H9 (cell line): ENCODE data around the gene YAP1. TPM values are rescaled to one million over a fixed set of nuclear protein-coding genes. Genes with fewer than 3 reads are reported as not detected.

ENCODE experiments used
- DNase-seq: peaks from one replicate; pipeline ENCODE4 v3.0.0-alpha.2; 2017
- H2AFZ ChIP-seq: one replicate; pipeline ENCODE4 v1.6.1; 2013; ENCODE audit warnings: mild to moderate bottlenecking, low read length, control low read depth, moderate library complexity
- H2AK5ac ChIP-seq: 2 replicates; pipeline ENCODE4 v1.6.1; 2013; ENCODE audit warnings: low read length, control low read depth, mixed read lengths; ENCODE audit not compliant: insufficient read length
- H2BK120ac ChIP-seq: one replicate; pipeline ENCODE4 v1.6.1; 2013; ENCODE audit warnings: low read depth, mild to moderate bottlenecking, low read length, control low read depth, inconsistent platforms; ENCODE audit not compliant: poor library complexity, severe bottlenecking
- H2BK12ac ChIP-seq: 2 replicates; pipeline ENCODE4 v1.6.1; 2013; ENCODE audit warnings: low read length, control low read depth, mixed read lengths, low read depth; ENCODE audit not compliant: insufficient read length
- H2BK15ac ChIP-seq: 2 replicates; pipeline ENCODE4 v1.6.1; 2013; ENCODE audit warnings: low read depth, low read length, control low read depth
- H2BK20ac ChIP-seq: one replicate; pipeline ENCODE4 v1.6.1; 2013; ENCODE audit warnings: low read depth, mild to moderate bottlenecking, low read length, control low read depth, inconsistent platforms; ENCODE audit not compliant: poor library complexity, severe bottlenecking
- H2BK5ac ChIP-seq: 2 replicates; pipeline ENCODE4 v1.6.1; 2013; ENCODE audit warnings: low read length, control low read depth, mixed read lengths; ENCODE audit not compliant: insufficient read length
- H3K14ac ChIP-seq: 2 replicates; pipeline ENCODE4 v1.6.1; 2013; ENCODE audit warnings: low read length, control low read depth; ENCODE audit not compliant: insufficient read depth
- H3K18ac ChIP-seq: 2 replicates; pipeline ENCODE4 v1.6.1; 2013; ENCODE audit warnings: low read depth, mild to moderate bottlenecking, mixed read lengths, low read length, control low read depth; ENCODE audit not compliant: insufficient read length
- H3K23ac ChIP-seq: 2 replicates; pipeline ENCODE4 v1.6.1; 2013; ENCODE audit warnings: low read length, control low read depth, mixed read lengths, low read depth; ENCODE audit not compliant: insufficient read length
- H3K23me2 ChIP-seq: 2 replicates; pipeline ENCODE4 v1.6.1; 2013; ENCODE audit warnings: low read depth, mild to moderate bottlenecking, mixed read lengths, low read length, control low read depth; ENCODE audit not compliant: insufficient read length, poor library complexity, severe bottlenecking
- H3K27ac ChIP-seq: 2 replicates; pipeline ENCODE4 v1.5.1; 2013; ENCODE audit warnings: low read length, control low read depth, mixed read lengths, low read depth; ENCODE audit not compliant: insufficient read length
- H3K27me3 ChIP-seq: 2 replicates; pipeline ENCODE4 v1.6.1; 2013; ENCODE audit warnings: low read length, control low read depth, inconsistent platforms; ENCODE audit not compliant: insufficient read depth
- H3K4ac ChIP-seq: 2 replicates; pipeline ENCODE4 v1.6.1; 2013; ENCODE audit warnings: low read depth, mild to moderate bottlenecking, control low read depth, inconsistent platforms, low read length, moderate library complexity
- H3K4me1 ChIP-seq: 2 replicates; pipeline ENCODE4 v1.6.1; 2013; ENCODE audit warnings: low read length, control low read depth, inconsistent platforms; ENCODE audit not compliant: insufficient read depth
- H3K4me2 ChIP-seq: 2 replicates; pipeline ENCODE4 v1.6.1; 2013; ENCODE audit warnings: low read length, control low read depth, mixed read lengths; ENCODE audit not compliant: insufficient read length, insufficient read depth
- H3K56ac ChIP-seq: 2 replicates; pipeline ENCODE4 v1.6.1; 2013; ENCODE audit warnings: low read depth, mild to moderate bottlenecking, mixed read lengths, low read length, control low read depth; ENCODE audit not compliant: insufficient read length
- H3K79me1 ChIP-seq: 2 replicates; pipeline ENCODE4 v1.6.1; 2013; ENCODE audit warnings: low read depth, mild to moderate bottlenecking, moderate library complexity, low read length, control low read depth, inconsistent platforms; ENCODE audit not compliant: insufficient read depth, poor library complexity, severe bottlenecking
- H3K79me2 ChIP-seq: 2 replicates; pipeline ENCODE4 v1.6.1; 2013; ENCODE audit warnings: low read length, control low read depth, inconsistent platforms; ENCODE audit not compliant: insufficient read depth
- H3K9ac ChIP-seq: 2 replicates; pipeline ENCODE4 v1.6.1; 2013; ENCODE audit warnings: low read length, control low read depth, mixed read lengths; ENCODE audit not compliant: insufficient read length; ENCODE audit errors: extremely low read depth
- H3K9me3 ChIP-seq: one replicate; pipeline ENCODE4 v1.6.1; 2013; ENCODE audit warnings: low read depth, low read length, inconsistent platforms; ENCODE audit not compliant: control insufficient read depth
- H3T11ph ChIP-seq: one replicate; pipeline ENCODE4 v1.6.1; 2013; ENCODE audit warnings: mild to moderate bottlenecking, low read length, control low read depth, inconsistent platforms
- H4K20me1 ChIP-seq: one replicate; pipeline ENCODE4 v1.6.1; 2013; ENCODE audit not compliant: control insufficient read depth, insufficient read length, insufficient read depth
- H4K5ac ChIP-seq: 2 replicates; pipeline ENCODE4 v1.6.1; 2013; ENCODE audit warnings: low read depth, mild to moderate bottlenecking, mixed read lengths, low read length, control low read depth; ENCODE audit not compliant: insufficient read length
- H4K8ac ChIP-seq: replicated peaks from 2 replicates; pipeline ENCODE4 v1.6.1; 2013; ENCODE audit warnings: low read length, control low read depth, mixed read lengths, low read depth; ENCODE audit not compliant: insufficient read length
- H4K91ac ChIP-seq: 2 replicates; pipeline ENCODE4 v1.6.1; 2013; ENCODE audit warnings: low read depth, mild to moderate bottlenecking, moderate library complexity, mixed read lengths, low read length, control low read depth; ENCODE audit not compliant: insufficient read length
- H3K27ac Mint-ChIP-seq, 3 experiments: 2 replicates in 2 of 3; 3 replicates in 1 of 3; pipeline ENCODE4 v1.8.0; 2020 to 2021; ENCODE audit warnings: mixed read lengths in 3 of 3, mild to moderate bottlenecking in 1 of 3, moderate library complexity in 1 of 3
- H3K27me3 Mint-ChIP-seq: 2 replicates; pipeline ENCODE4 v1.8.0; 2021; ENCODE audit warnings: low read depth, mild to moderate bottlenecking, moderate library complexity, mixed read lengths
- H3K36me3 Mint-ChIP-seq, 3 experiments: 2 replicates in 2 of 3; 3 replicates in 1 of 3; pipeline ENCODE4 v1.8.0; 2020 to 2021; ENCODE audit warnings: low read depth in 3 of 3, mixed read lengths in 3 of 3; ENCODE audit not compliant: insufficient read depth in 1 of 3
- H3K4me1 Mint-ChIP-seq, 2 experiments: 2 replicates each; pipeline ENCODE4 v1.8.0; 2020; ENCODE audit warnings: mixed read lengths in 2 of 2
- H3K4me3 Mint-ChIP-seq, 2 experiments: 2 replicates in 1 of 2; 3 replicates in 1 of 2; pipeline ENCODE4 v1.8.0; 2020 to 2021; ENCODE audit warnings: mild to moderate bottlenecking in 2 of 2, mixed read lengths in 2 of 2, moderate library complexity in 1 of 2
- H3K9me3 Mint-ChIP-seq, 2 experiments: 2 replicates in 1 of 2; 3 replicates in 1 of 2; pipeline ENCODE4 v1.8.0; 2020; ENCODE audit warnings: mild to moderate bottlenecking in 2 of 2, mixed read lengths in 2 of 2, moderate library complexity in 1 of 2
- CTCF ChIP-seq: fragments of 200-600 bp; sonication (generic); conservative IDR thresholded peaks from 3 replicates; pipeline ENCODE4 v1.8.0; 2021; ENCODE audit warnings: antibody characterized with exemption, mild to moderate bottlenecking
- WGBS: extraction: QIAGEN DNeasy Blood & Tissue Kit; methylation state at CpG from one replicate; pipeline ENCODE4 v1.1.7; 2013; ENCODE audit warnings: missing lambda C conversion rate, low lambda C conversion rate, mixed read lengths; ENCODE audit not compliant: insufficient read length; ENCODE audit errors: extremely low coverage; 5-methylcytosine and 5-hydroxymethylcytosine counted together
- total RNA-seq: library from RNA; stranded (reverse); gene quantifications from 2 replicates; pipeline ENCODE4 v1.2.1, GENCODE V29; 2021

The YAP1 gene
- total RNA-seq, 1 experiment from 2014 or later = 124 TPM

GRCh38 chr11:102134597-102134996 is 24.4 kb downstream of the YAP1 start:
- Histone ChIP-seq H3T11ph (no peak overlapping the region), H4K8ac (no peak overlapping the region), H3K18ac (no peak overlapping the region), H2BK20ac (no peak overlapping the region), H3K4ac (no peak overlapping the region), H2AFZ (no peak overlapping the region), H3K9me3 (no peaks in the 10 kb centered on the region), H3K14ac (no peak overlapping the region), H4K5ac (no peak overlapping the region), H3K27me3 (no peaks in the 10 kb centered on the region), H4K20me1 (no peaks in the 10 kb centered on the region), H3K79me1 (peaks cover 3% of the 10 kb centered on the region), H2BK15ac (no peak overlapping the region), H3K4me2 (no peak overlapping the region), H3K23ac (no peak overlapping the region), H3K27ac (no peak overlapping the region), H3K4me1 (peaks cover 3% of the 10 kb centered on the region; the same call in 1 of the 2 replicates), H2BK120ac (no peak overlapping the region), H3K79me2 (peaks cover 21% of the 10 kb centered on the region; the same call in 1 of the 2 replicates), H3K9ac (no peak overlapping the region), H2BK5ac (no peak overlapping the region), H2AK5ac (no peak overlapping the region), H3K23me2 (no peaks in the 10 kb centered on the region), H3K56ac (no peak overlapping the region), H4K91ac (no peak overlapping the region), H2BK12ac (no peak overlapping the region)
- DNase-seq = no peak
- no peaks in the 10 kb centered on the region for H3K9me3 Mint-ChIP-seq
- whole genome bisulfite sequencing = no CpG with 5 or more reads among the region's 3 CpGs
- H3K4me3 Mint-ChIP-seq = no peak overlapping the region
- peaks cover 5 to 28% (median 8%) of the 10 kb centered on the region in 3 experiments; a peak in 6 of 7 replicates for H3K36me3 Mint-ChIP-seq
- peaks cover 14 to 23% of the 10 kb centered on the region in 2 experiments for H3K4me1 Mint-ChIP-seq
- TF ChIP-seq CTCF = no peak
- no peak overlapping the region for H3K27ac Mint-ChIP-seq
- no peaks in the 10 kb centered on the region for H3K27me3 Mint-ChIP-seq
